DOHH2 (cell line): ENCODE results near the gene UNC5A.

Source experiments
- EZH2phosphoT487 ChIP-seq: fragments of 200-600 bp; sonication (generic); IDR thresholded peaks from 2 replicates; pipeline ENCODE4 v1.6.1; 2017; ENCODE audit warnings: borderline replicate concordance, mild to moderate bottlenecking, antibody characterized with exemption, low read length, moderate library complexity, mixed read lengths
- TF ChIP-seq, protein P1 (sequence below): fragments of 200-600 bp; sonication (generic); IDR thresholded peaks from one replicate; pipeline ENCODE4 v1.5.1; 2014; ENCODE audit warnings: antibody characterized with exemption, mild to moderate bottlenecking, low read depth, low read length; ENCODE audit not compliant: poor library complexity, severe bottlenecking

DNA sequence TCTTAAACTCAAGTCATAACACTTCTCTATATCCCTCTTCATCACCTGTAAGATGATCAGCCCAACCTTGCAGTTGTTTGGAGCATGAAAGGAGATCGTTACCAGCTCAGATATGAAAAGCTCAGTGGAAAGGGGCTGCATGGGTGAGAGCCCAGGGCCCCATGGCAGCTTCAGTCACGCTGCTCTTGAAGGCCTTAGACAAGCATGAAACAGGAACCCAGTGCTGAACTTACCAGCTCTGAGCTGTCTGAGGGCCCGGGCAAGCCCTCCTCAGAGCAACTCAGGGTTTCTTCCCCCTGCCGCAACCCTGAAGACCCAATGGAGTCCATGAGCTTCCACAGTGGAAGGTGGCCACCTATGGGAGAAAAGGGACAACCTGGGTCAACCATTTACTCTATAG lies 85.5 kb downstream of the UNC5A start:
- TF ChIP-seq EZH2phosphoT487: no peak
- TF ChIP-seq, protein P1, sequence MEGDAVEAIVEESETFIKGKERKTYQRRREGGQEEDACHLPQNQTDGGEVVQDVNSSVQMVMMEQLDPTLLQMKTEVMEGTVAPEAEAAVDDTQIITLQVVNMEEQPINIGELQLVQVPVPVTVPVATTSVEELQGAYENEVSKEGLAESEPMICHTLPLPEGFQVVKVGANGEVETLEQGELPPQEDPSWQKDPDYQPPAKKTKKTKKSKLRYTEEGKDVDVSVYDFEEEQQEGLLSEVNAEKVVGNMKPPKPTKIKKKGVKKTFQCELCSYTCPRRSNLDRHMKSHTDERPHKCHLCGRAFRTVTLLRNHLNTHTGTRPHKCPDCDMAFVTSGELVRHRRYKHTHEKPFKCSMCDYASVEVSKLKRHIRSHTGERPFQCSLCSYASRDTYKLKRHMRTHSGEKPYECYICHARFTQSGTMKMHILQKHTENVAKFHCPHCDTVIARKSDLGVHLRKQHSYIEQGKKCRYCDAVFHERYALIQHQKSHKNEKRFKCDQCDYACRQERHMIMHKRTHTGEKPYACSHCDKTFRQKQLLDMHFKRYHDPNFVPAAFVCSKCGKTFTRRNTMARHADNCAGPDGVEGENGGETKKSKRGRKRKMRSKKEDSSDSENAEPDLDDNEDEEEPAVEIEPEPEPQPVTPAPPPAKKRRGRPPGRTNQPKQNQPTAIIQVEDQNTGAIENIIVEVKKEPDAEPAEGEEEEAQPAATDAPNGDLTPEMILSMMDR: no peak
